Bronchial epithelial cell (primary cell): ENCODE data around the gene RHBDF1. TPM values are rescaled to one million over a fixed set of nuclear protein-coding genes. Genes with fewer than 3 reads are reported as not detected.

Experiments used
- DNase-seq: peaks from one replicate; pipeline ENCODE4 v3.0.0-alpha.2; 2010; ENCODE audit warnings: low read depth
- FAIRE-seq: peaks from 2 replicates; lab custom pipeline; 2011; peaks lifted over from hg19 to GRCh38; lab: Jason Lieb, UNC
- H3K27me3 ChIP-seq: 2 replicates; pipeline ENCODE4 v1.5.1; 2011; ENCODE audit warnings: low read length; ENCODE audit not compliant: control insufficient read depth, insufficient read depth
- H3K36me3 ChIP-seq: 2 replicates; pipeline ENCODE4 v1.5.1; 2011; ENCODE audit warnings: low read length; ENCODE audit not compliant: control insufficient read depth, insufficient read depth
- H3K4me3 ChIP-seq: 2 replicates; pipeline ENCODE4 v1.5.1; 2011; ENCODE audit warnings: mild to moderate bottlenecking, low read depth, low read length, control low read depth
- CTCF ChIP-seq: IDR thresholded peaks from 2 replicates; pipeline ENCODE4 v1.5.1; 2011; ENCODE audit warnings: mild to moderate bottlenecking, moderate library complexity, low read length, control low read depth, inconsistent platforms; ENCODE audit not compliant: insufficient read depth, severe bottlenecking
- total RNA-seq: library from RNA; depleted of rRNA; stranded (reverse); fragments of >200 nt; gene quantifications from 2 replicates; pipeline ENCODE4 v1.2.1, GENCODE V29; 2014

RHBDF1 gene
- total RNA-seq, 1 donor from 2014 or later, result 10.3 TPM

- no peak for DNase-seq
- no peak for FAIRE-seq
- no peak for TF ChIP-seq CTCF
- H3K36me3 ChIP-seq, result peaks cover 31% of the 10 kb centered on the region
- H3K4me3 ChIP-seq, result no peak overlapping the region
- no peaks in the 10 kb centered on the region for H3K27me3 ChIP-seq
Measured at GRCh38 chr16:85407-85782, 13.0 kb upstream of the RHBDF1 start.

- DNase-seq (peak; percentile 81), FAIRE-seq (peak; percentile 80)
- H3K4me3 ChIP-seq, result no peak overlapping the region
- no peaks in the 10 kb centered on the region for H3K27me3 ChIP-seq
- peaks cover 30% of the 10 kb centered on the region for H3K36me3 ChIP-seq
- TF ChIP-seq CTCF, result no peak
Measured at GRCh38 chr16:84718-85406, 12.4 kb upstream of the RHBDF1 start.

- Histone ChIP-seq H3K36me3 (peaks cover 31% of the 10 kb centered on the region), H3K4me3 (no peak overlapping the region), H3K27me3 (no peaks in the 10 kb centered on the region)
- no peak for DNase-seq
- TF ChIP-seq CTCF, result no peak
- FAIRE-seq, result no peak
Measured at GRCh38 chr16:83781-84615, 11.6 kb upstream of the RHBDF1 start.

- peaks cover 29% of the 10 kb centered on the region for H3K36me3 ChIP-seq
Measured at GRCh38 chr16:83060-83603, 10.7 kb upstream of the RHBDF1 start.

More at GRCh38 chr16:83060-83603, 10.7 kb upstream of the RHBDF1 start:
- Histone ChIP-seq H3K4me3 (no peak overlapping the region), H3K27me3 (no peaks in the 10 kb centered on the region)
- no peak for DNase-seq
- TF ChIP-seq CTCF, result no peak
- FAIRE-seq, result no peak
